ENCODE data around the gene THAP7.
A peak's percentile ranks its signal among the peaks of the same experiment; 100 is the strongest.

THAP7 gene

GRCh38 chr22:21030621-21031544 is 29.0 kb upstream of the THAP7 start:
- peak in 1 of 14 donors; percentile 77 for DNase-seq

- DNase-seq: no peak
Measured at GRCh38 chr22:21030032-21030431, 28.1 kb upstream of the THAP7 start.

- no peak for DNase-seq
Measured at GRCh38 chr22:21029486-21030025, 27.6 kb upstream of the THAP7 start.

- DNase-seq: no peak
Measured at GRCh38 chr22:21028277-21029251, 26.6 kb upstream of the THAP7 start.

- no peak for DNase-seq
Measured at GRCh38 chr22:21026783-21027692, 25.1 kb upstream of the THAP7 start.

GRCh38 chr22:21025763-21026755 is 24.1 kb upstream of the THAP7 start:
- DNase-seq: no peak

- no peak for DNase-seq
Measured at GRCh38 chr22:21025266-21025665, 23.3 kb upstream of the THAP7 start.

GRCh38 chr22:21022955-21023614 is 21.2 kb upstream of the THAP7 start:
- DNase-seq: no peak

- DNase-seq: no peak
Measured at GRCh38 chr22:21022507-21022906, 20.6 kb upstream of the THAP7 start.

- DNase-seq: no peak
Measured at GRCh38 chr22:21020802-21021429, 19.0 kb upstream of the THAP7 start.

GRCh38 chr22:21018314-21018713 is 16.4 kb upstream of the THAP7 start:
- no peak for DNase-seq

- DNase-seq: no peak
Measured at GRCh38 chr22:21016644-21017420, 14.9 kb upstream of the THAP7 start.

GRCh38 chr22:21015466-21016006 is 13.6 kb upstream of the THAP7 start:
- DNase-seq: no peak

GRCh38 chr22:21014726-21015465 is 13.0 kb upstream of the THAP7 start, which contains the start of gene P2RX6:
Gene P2RX6 (plus strand): TSS chr22:21015165. CDS start chr22:21015175, 10 bp downstream.
- peak in 6 of 14 donors; percentile 17 to 50 (median 26) for DNase-seq

GRCh38 chr22:21014202-21014725 is 12.3 kb upstream of the THAP7 start:
- peak; percentile 14 to 85 (median 62) for DNase-seq

GRCh38 chr22:21013657-21014201 is 11.8 kb upstream of the THAP7 start:
- peak in 1 of 14 donors; percentile 57 for DNase-seq
